AG09309 (cell line): ENCODE measurements around the gene ZBTB24.

Experiments used
- DNase-seq: peaks from one replicate; pipeline ENCODE4 v3.0.0-alpha.2; 2010; ENCODE audit warnings: low read depth
- H3K4me3 ChIP-seq: 2 replicates; pipeline ENCODE4 v1.5.1; 2011; ENCODE audit warnings: mild to moderate bottlenecking, low read depth, low read length, moderate library complexity; ENCODE audit not compliant: control insufficient read depth
- TF ChIP-seq, protein P1 (sequence below): IDR thresholded peaks from 2 replicates; pipeline ENCODE4 v1.5.1; 2011; ENCODE audit warnings: mild to moderate bottlenecking, low read depth, low read length, inconsistent platforms; ENCODE audit not compliant: insufficient read depth, control insufficient read depth; ENCODE audit errors: missing control alignments

Gene ZBTB24

DNA sequence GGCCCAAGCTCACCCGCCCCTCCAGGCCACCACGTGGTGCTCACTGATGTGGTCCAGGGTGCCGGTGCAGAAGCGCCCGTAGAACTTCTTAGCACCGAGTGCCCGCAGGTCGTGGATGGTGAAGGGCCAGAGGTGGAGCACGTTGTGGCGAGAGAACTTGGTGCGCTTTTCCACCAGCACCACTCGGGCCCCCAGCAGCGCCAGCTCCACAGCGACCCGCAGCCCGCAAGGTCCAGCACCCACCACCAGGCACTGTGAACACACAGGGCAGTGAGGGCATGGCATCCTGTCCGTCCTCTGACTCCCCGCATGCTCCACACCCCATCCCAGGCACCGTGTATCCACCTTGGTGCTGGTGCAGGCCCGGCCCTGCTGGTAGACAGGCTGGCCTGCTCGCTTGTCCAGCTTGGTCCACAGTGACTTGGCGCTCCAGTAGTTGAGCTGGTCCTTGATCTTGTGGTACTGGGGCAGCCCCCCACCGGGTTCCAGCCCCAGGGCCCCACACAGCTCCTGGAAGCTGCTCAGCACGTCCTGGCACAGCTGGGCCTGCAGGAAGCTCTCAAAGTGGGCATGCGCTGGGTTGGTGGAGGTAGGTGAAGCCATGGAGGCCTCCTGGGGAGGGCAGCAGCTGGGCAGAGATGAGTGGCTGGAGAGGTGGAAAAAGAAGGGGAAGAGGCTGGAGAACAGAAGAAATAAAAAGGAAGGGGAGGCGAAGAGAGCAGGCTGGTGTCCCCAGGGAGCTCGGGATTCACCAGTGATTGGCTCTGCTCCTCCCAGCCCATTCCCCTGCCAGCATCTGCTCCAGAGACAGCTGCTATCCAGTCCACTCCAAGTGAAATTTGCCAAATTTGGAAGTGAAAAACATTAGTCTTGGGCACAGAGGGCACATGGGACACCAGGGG, 29.2 kb downstream of the ZBTB24 start:
- TF ChIP-seq, protein P1, sequence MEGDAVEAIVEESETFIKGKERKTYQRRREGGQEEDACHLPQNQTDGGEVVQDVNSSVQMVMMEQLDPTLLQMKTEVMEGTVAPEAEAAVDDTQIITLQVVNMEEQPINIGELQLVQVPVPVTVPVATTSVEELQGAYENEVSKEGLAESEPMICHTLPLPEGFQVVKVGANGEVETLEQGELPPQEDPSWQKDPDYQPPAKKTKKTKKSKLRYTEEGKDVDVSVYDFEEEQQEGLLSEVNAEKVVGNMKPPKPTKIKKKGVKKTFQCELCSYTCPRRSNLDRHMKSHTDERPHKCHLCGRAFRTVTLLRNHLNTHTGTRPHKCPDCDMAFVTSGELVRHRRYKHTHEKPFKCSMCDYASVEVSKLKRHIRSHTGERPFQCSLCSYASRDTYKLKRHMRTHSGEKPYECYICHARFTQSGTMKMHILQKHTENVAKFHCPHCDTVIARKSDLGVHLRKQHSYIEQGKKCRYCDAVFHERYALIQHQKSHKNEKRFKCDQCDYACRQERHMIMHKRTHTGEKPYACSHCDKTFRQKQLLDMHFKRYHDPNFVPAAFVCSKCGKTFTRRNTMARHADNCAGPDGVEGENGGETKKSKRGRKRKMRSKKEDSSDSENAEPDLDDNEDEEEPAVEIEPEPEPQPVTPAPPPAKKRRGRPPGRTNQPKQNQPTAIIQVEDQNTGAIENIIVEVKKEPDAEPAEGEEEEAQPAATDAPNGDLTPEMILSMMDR = no peak
- H3K4me3 ChIP-seq = peak overlapping the region; percentile 95
- DNase-seq = no peak

DNA sequence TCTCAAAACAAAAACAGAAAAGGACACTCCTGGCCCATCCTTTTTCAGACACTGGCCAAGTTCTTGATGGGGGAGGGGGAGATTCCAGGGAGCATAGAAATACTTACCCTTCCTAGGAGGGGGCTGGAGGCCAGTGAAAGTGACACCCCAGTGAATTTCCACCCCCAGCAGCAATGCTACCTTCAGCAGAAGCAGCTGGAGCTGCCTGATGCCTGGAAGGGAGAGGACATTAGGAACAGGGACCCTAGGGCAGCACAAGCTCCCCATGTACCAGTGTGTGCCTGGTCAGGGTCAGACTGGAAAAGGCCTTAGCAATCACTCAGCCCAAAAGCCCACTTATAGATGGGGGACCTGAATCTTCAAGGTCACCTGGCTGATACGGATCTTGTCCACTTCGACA, 29.9 kb downstream of the ZBTB24 start:
- DNase-seq = no peak
- TF ChIP-seq, protein P1 = no peak
- H3K4me3 ChIP-seq = no peak overlapping the region

DNA sequence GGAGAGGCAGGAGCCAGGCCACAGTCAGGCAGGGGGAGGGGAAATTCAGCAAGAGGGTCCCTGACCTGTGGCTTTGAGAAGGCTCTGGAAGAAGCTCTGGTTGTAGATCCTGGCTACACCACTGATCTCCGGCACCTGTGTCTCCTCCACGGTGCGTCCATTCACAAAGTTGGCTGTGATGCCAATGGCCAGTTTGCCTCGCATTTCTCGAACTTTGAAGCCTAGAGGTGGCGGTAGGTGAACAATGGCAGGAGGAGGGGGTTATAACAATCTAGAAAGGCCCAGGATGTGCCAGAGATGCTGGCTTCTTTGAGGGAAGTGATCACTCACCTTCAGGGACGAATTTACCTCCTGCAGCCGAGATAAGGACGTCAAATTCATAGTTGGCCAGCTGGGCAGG, 30.8 kb downstream of the ZBTB24 start:
- H3K4me3 ChIP-seq = no peak overlapping the region
- DNase-seq = no peak
- TF ChIP-seq, protein P1 = no peak

DNA sequence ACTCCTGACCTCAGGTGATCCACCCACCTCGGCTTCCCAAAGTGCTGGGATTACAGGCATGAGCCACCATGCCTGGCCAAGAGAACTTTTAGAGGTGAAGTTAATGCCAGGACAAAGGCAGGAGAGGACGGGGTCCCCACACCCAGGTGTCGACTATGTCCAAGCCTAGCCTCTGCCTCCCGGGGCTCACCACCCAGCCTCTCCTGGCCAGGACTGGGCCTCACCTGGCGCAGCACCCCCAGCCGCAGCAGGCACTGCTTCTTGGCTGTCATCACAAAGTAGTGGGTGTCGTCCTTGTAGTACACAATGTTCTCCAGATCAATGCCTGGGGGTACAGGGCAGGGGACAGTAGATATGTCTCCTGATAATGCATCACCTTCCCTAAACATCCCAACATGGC, 31.6 kb downstream of the ZBTB24 start:
- no peak for DNase-seq
- no peak overlapping the region for H3K4me3 ChIP-seq
- TF ChIP-seq, protein P1 = no peak

DNA sequence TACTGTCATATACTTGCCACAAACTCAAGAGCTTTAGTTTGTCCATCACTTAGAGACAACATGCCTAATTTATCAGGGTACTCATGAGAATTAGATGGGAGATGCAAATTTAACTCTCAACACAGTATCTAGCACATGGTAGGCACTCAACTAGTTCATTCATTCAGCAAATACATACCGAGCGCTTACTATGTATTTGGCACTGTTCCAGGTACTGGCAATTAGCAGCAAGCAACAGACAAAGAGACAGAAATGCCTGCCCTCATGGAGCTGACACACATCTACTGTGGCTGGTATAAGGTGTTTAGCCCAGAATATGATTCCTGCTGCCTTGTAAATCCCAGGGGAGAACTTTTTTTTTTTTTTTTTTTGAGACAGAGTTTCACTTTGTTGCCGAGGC, 32.2 kb downstream of the ZBTB24 start:
- no peak overlapping the region for H3K4me3 ChIP-seq
- TF ChIP-seq, protein P1 = no peak
- no peak for DNase-seq

DNA sequence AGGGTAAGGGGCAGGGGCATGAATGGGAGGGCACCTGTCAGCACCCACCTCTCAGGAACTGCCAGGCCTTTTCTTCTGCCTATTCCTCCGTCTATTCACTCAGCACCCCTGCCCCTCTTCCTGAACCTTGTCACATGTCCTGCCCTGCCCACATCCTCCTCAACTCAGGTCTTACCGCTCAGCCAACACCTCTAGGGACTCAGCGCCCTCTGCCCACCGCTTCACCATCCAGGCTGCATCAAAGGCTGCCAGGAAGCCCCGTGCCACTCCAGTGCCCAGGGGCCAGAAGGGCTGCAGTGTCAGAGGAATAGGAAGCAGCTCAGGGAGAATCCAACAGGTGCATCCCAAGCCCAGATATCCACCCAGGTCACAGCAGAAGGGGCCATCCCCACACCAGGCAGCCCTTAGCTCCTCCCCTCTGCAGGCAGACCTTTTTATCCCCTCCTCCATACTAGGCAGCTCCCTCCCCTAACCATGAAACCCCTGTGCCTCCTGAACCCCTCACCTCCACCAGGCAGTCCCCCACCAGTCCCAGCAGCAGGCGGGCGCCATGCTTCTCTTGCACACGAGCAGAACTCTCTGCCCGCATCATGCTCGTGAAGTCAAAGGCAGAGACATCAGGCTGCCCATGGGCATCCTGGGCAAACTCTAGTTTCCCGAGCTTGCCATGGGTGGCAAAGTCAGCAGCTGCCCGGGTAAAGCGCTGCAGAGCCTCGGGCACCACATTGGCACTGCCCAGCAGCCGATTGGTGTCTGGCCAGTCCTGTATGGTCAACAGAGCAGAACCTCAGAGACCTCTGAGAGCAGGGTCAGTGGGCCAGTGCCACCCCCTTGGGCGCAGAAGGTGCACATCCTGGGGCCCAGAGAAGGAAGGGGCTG, 33.0 kb downstream of the ZBTB24 start:
- TF ChIP-seq, protein P1 = no peak
- H3K4me3 ChIP-seq = no peak overlapping the region
- no peak for DNase-seq
